KOPT-K1 (cell line): ENCODE data around the gene TMEM125.

Experiments
- H3K27ac ChIP-seq: fragments of 200-600 bp; sonication (generic); 2 replicates; pipeline ENCODE4 v1.5.1; 2016; ENCODE audit warnings: antibody characterized with exemption, mild to moderate bottlenecking, low read depth, low read length; ENCODE audit not compliant: poor library complexity, severe bottlenecking
- H3K36me3 ChIP-seq: fragments of 200-600 bp; sonication (generic); 2 replicates; pipeline ENCODE4 v1.5.1; 2017; ENCODE audit warnings: antibody characterized with exemption, mild to moderate bottlenecking, low read length, moderate library complexity; ENCODE audit not compliant: insufficient read depth
- H3K9me3 ChIP-seq: fragments of 200-600 bp; sonication (generic); 2 replicates; pipeline ENCODE4 v1.5.1; 2017; ENCODE audit warnings: antibody characterized with exemption, low read length, mild to moderate bottlenecking; ENCODE audit not compliant: insufficient read depth, poor library complexity, severe bottlenecking

TMEM125 gene

GRCh38 chr1:43238085-43238484 lies 31.7 kb upstream of the TMEM125 start:
- Histone ChIP-seq H3K36me3 (no peaks in the 10 kb centered on the region), H3K9me3 (peaks cover 3% of the 10 kb centered on the region), H3K27ac (no peak overlapping the region)

- Histone ChIP-seq H3K27ac (no peak overlapping the region), H3K9me3 (peaks cover 3% of the 10 kb centered on the region), H3K36me3 (no peaks in the 10 kb centered on the region)
These were observed 30.8 kb upstream of the TMEM125 start for GRCh38 chr1:43238991-43239469.

- no peaks in the 10 kb centered on the region for H3K36me3 ChIP-seq
- no peak overlapping the region for H3K27ac ChIP-seq
- peaks cover 3% of the 10 kb centered on the region for H3K9me3 ChIP-seq
These were observed 30.3 kb upstream of the TMEM125 start for GRCh38 chr1:43239484-43239883.

GRCh38 chr1:43241413-43241836 lies 28.4 kb upstream of the TMEM125 start:
- Histone ChIP-seq H3K27ac (no peak overlapping the region), H3K36me3 (no peaks in the 10 kb centered on the region), H3K9me3 (peaks cover 10% of the 10 kb centered on the region)

GRCh38 chr1:43243299-43243698 lies 26.5 kb upstream of the TMEM125 start:
- H3K27ac ChIP-seq = no peak overlapping the region
- no peaks in the 10 kb centered on the region for H3K36me3 ChIP-seq
- peaks cover 29% of the 10 kb centered on the region for H3K9me3 ChIP-seq

- H3K9me3 ChIP-seq = peaks cover 53% of the 10 kb centered on the region
- no peaks in the 10 kb centered on the region for H3K36me3 ChIP-seq
These were observed 23.1 kb upstream of the TMEM125 start for GRCh38 chr1:43246466-43247213.

GRCh38 chr1:43247256-43247921 lies 22.4 kb upstream of the TMEM125 start:
- no peak overlapping the region for H3K27ac ChIP-seq
- no peaks in the 10 kb centered on the region for H3K36me3 ChIP-seq
- H3K9me3 ChIP-seq = peaks cover 50% of the 10 kb centered on the region

More at GRCh38 chr1:43246466-43247213, 23.1 kb upstream of the TMEM125 start:
- H3K27ac ChIP-seq = no peak overlapping the region

- H3K9me3 ChIP-seq = peaks cover 50% of the 10 kb centered on the region
- H3K27ac ChIP-seq = no peak overlapping the region
- H3K36me3 ChIP-seq = no peaks in the 10 kb centered on the region
These were observed 19.4 kb upstream of the TMEM125 start for GRCh38 chr1:43250351-43250761.

- peaks cover 47% of the 10 kb centered on the region for H3K9me3 ChIP-seq
- no peak overlapping the region for H3K27ac ChIP-seq
- H3K36me3 ChIP-seq = no peaks in the 10 kb centered on the region
These were observed 18.8 kb upstream of the TMEM125 start for GRCh38 chr1:43251024-43251423.

- Histone ChIP-seq H3K9me3 (peaks cover 39% of the 10 kb centered on the region), H3K27ac (no peak overlapping the region), H3K36me3 (no peaks in the 10 kb centered on the region)
These were observed 17.6 kb upstream of the TMEM125 start for GRCh38 chr1:43252225-43252624.

GRCh38 chr1:43253173-43253572 lies 16.6 kb upstream of the TMEM125 start:
- Histone ChIP-seq H3K36me3 (no peaks in the 10 kb centered on the region), H3K9me3 (peaks cover 39% of the 10 kb centered on the region), H3K27ac (no peak overlapping the region)

GRCh38 chr1:43253876-43254275 lies 15.9 kb upstream of the TMEM125 start:
- Histone ChIP-seq H3K27ac (no peak overlapping the region), H3K9me3 (peaks cover 42% of the 10 kb centered on the region), H3K36me3 (no peaks in the 10 kb centered on the region)

GRCh38 chr1:43255438-43256210 lies 14.2 kb upstream of the TMEM125 start:
- Histone ChIP-seq H3K9me3 (peaks cover 28% of the 10 kb centered on the region), H3K36me3 (no peaks in the 10 kb centered on the region), H3K27ac (no peak overlapping the region)

- Histone ChIP-seq H3K36me3 (no peaks in the 10 kb centered on the region), H3K9me3 (peaks cover 19% of the 10 kb centered on the region), H3K27ac (no peak overlapping the region)
These were observed 12.9 kb upstream of the TMEM125 start for GRCh38 chr1:43256675-43257570.
